ENCODE measurements around the gene NPAS3. TPM values are rescaled to one million over a fixed set of nuclear protein-coding genes. Genes with fewer than 3 reads are reported as not detected.
"Not testable (repeated sequence)": the region's sequence is repeated elsewhere in the genome, so short reads cannot be mapped to it uniquely, and the experiment has no call there.

The NPAS3 gene
- total and polyA plus RNA-seq, 11 donors = 0.15 to 3.4 (median 0.92) TPM

- Histone ChIP-seq H3K4me3 (no peak overlapping the region), H3K27me3 (no peaks in the 10 kb centered on the region), H3K36me3 (no peaks in the 10 kb centered on the region), H3K9me3 (no peaks in the 10 kb centered on the region), H3K4me1 (peaks cover 0 to 10% (median 0%) of the 10 kb centered on the region in 12 donors), H3K27ac (no peak overlapping the region)
- DNase-seq = no peak
- intact Hi-C loops (cut with DNase I) = no loop called here
- peak in 1 of 4 donors; percentile 48 for ATAC-seq
- no peak for TF ChIP-seq CTCF (IDR thresholded peaks at IDR 0.05)
- no peak for TF ChIP-seq POLR2A (IDR thresholded peaks at IDR 0.05)
- 13 to 19% (median 15%) methylated on average over 1 of the region's 1 CpG for WGBS, 4 donors
Observed at GRCh38 chr14:33081259-33081658, 142.6 kb downstream of the NPAS3 start.

DNA sequence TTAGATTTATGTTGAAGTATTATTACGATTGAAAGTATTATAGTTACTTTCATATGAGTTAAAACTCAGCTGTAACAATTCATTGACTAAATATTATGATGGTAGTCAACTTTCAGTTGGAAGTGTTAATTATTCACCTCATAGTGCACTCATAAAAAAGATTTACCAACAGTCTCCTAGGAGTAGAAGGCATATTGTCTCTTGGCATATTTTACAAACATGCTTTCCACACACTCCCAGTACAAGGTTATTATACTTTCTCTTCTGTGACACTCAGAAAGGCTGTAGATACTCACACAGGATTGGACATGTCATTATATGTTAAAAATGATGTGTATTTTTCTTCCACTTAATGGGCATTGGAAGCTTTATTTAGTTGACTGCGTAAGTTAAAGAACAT, 147.1 kb downstream of the NPAS3 start:
- peaks cover 0 to 9% (median 0%) of the 10 kb centered on the region in 12 donors for H3K4me1 ChIP-seq
- WGBS, 4 donors = 89 to 94% (median 91%) methylated on average over 2 of the region's 2 CpGs
- peaks cover 0 to 16% (median 2%) of the 10 kb centered on the region in 12 donors for H3K9me3 ChIP-seq
- DNase-seq = no peak
- H3K27me3 ChIP-seq = no peaks in the 10 kb centered on the region
- H3K4me3 ChIP-seq = no peak overlapping the region
- no peaks in the 10 kb centered on the region for H3K36me3 ChIP-seq
- H3K27ac ChIP-seq = no peak overlapping the region
- no peak for ATAC-seq
- intact Hi-C loops (cut with DNase I) = no loop called here
- TF ChIP-seq POLR2A (IDR thresholded peaks at IDR 0.05) (no peak), CTCF (IDR thresholded peaks at IDR 0.05) (no peak)

DNA sequence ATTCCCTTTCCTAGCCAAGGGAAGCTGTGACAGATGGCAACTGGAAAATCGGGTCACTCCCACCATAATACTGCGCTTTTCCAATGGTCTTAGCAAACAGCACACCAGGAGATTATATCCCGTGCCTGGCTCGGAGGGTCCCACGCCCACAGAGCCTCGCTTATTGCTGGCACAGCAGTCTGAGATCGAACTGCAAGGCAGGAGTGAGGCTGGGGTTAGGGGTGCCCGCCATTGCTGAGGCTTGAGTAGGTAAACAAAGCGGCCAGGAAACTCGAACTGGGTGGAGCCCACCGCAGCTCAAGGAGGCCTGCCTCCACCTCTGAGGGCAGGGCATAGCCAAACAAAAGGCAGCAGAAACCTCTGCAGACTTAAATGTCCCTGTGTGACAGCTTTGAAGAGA, 149.6 kb downstream of the NPAS3 start:
- H3K27ac ChIP-seq; H3K4me3 ChIP-seq; intact Hi-C loops (cut with DNase I); H3K27me3 ChIP-seq; H3K4me1 ChIP-seq; ATAC-seq; H3K36me3 ChIP-seq; DNase-seq: not testable (repeated sequence)
- 78 to 92% (median 87%) methylated on average over 10 to 11 of the region's 11 CpGs for WGBS, 4 donors
- peaks cover 0 to 27% (median 4%) of the 10 kb centered on the region in 12 donors for H3K9me3 ChIP-seq

DNA sequence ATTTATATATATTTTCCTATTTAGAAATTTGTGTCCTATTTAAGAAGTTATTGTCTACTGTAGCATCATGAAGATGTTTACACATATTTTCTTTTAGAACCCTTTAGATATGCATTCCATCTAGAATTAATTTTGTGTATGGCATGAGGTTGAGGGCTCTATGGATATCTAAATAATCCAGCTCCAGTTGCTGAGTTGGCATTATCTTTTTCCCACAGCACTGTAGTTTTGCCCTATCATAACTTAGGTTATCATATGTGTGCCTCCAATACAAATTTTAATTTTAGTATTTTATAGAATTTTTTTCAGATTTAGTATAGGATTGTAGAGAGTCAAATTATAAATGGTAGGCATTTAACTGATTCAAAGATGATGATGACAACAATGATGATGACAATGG, 159.3 kb downstream of the NPAS3 start:
- no peaks in the 10 kb centered on the region for H3K27me3 ChIP-seq
- TF ChIP-seq POLR2A (IDR thresholded peaks at IDR 0.05) = no peak
- TF ChIP-seq CTCF (IDR thresholded peaks at IDR 0.05) = no peak
- peaks cover 0 to under 1% (median 0%) of the 10 kb centered on the region in 12 donors for H3K4me1 ChIP-seq
- ATAC-seq (no peak), DNase-seq (no peak)
- H3K27ac ChIP-seq = no peak overlapping the region
- intact Hi-C loops (cut with DNase I) = no loop called here
- peaks cover 0 to 14% (median 2%) of the 10 kb centered on the region in 12 donors for H3K9me3 ChIP-seq
- no peaks in the 10 kb centered on the region for H3K36me3 ChIP-seq
- no peak overlapping the region for H3K4me3 ChIP-seq

GRCh38 chr14:33103489-33103888, 164.8 kb downstream of the NPAS3 start:
- Histone ChIP-seq H3K4me3 (no peak overlapping the region), H3K4me1 (peaks cover 0 to 10% (median 0%) of the 10 kb centered on the region in 12 donors), H3K27ac (no peak overlapping the region), H3K9me3 (no peaks in the 10 kb centered on the region), H3K36me3 (no peaks in the 10 kb centered on the region), H3K27me3 (no peaks in the 10 kb centered on the region)
- TF ChIP-seq CTCF (IDR thresholded peaks at IDR 0.05) (no peak), POLR2A (IDR thresholded peaks at IDR 0.05) (no peak)
- ATAC-seq (peak in 3 of 4 donors; percentile 73 to 95 (median 88)), DNase-seq (no peak)
- WGBS, 4 donors = 46 to 77% (median 54%) methylated on average over 3 of the region's 3 CpGs
- intact Hi-C loops (cut with DNase I) = no loop called here
